HG03025 (cell line): Measurements from ENCODE around the gene ABLIM1.

Source experiments
- ATAC-seq: cut with Tn5 transposase; IDR thresholded peaks from one replicate; pipeline ENCODE4 v1.9.1; 2021; ENCODE audit warnings: mild to moderate bottlenecking, moderate library complexity; ENCODE audit not compliant: unreplicated experiment, low FRiP score

ABLIM1 gene

GRCh38 chr10:114525368-114525949 is 132.6 kb downstream of the ABLIM1 start:
- no peak for ATAC-seq

- no peak for ATAC-seq
Measured at GRCh38 chr10:114523876-114524275, 134.2 kb downstream of the ABLIM1 start.

- ATAC-seq = no peak
Measured at GRCh38 chr10:114521255-114521654, 136.8 kb downstream of the ABLIM1 start.

GRCh38 chr10:114520453-114520852 is 137.6 kb downstream of the ABLIM1 start:
- no peak for ATAC-seq

- ATAC-seq = no peak
Measured at GRCh38 chr10:114519756-114520293, 138.2 kb downstream of the ABLIM1 start.

- ATAC-seq = no peak
Measured at GRCh38 chr10:114519306-114519669, 138.8 kb downstream of the ABLIM1 start.

- ATAC-seq = no peak
Measured at GRCh38 chr10:114518401-114519305, 139.4 kb downstream of the ABLIM1 start.

- ATAC-seq = no peak
Measured at GRCh38 chr10:114517368-114518250, 140.5 kb downstream of the ABLIM1 start.

GRCh38 chr10:114516356-114516755 is 141.7 kb downstream of the ABLIM1 start:
- no peak for ATAC-seq

GRCh38 chr10:114515298-114515914 is 142.7 kb downstream of the ABLIM1 start:
- no peak for ATAC-seq

- no peak for ATAC-seq
Measured at GRCh38 chr10:114513381-114513792, 144.7 kb downstream of the ABLIM1 start.

GRCh38 chr10:114511881-114512280 is 146.2 kb downstream of the ABLIM1 start:
- no peak for ATAC-seq

- ATAC-seq = no peak
Measured at GRCh38 chr10:114508376-114508775, 149.7 kb downstream of the ABLIM1 start.

- ATAC-seq = no peak
Measured at GRCh38 chr10:114507449-114507848, 150.6 kb downstream of the ABLIM1 start.

GRCh38 chr10:114506871-114507385 is 151.1 kb downstream of the ABLIM1 start:
- ATAC-seq = no peak

GRCh38 chr10:114504769-114505579 is 153.1 kb downstream of the ABLIM1 start:
- no peak for ATAC-seq

- no peak for ATAC-seq
Measured at GRCh38 chr10:114502074-114502473, 156.0 kb downstream of the ABLIM1 start.

- no peak for ATAC-seq
Measured at GRCh38 chr10:114501650-114502049, 156.4 kb downstream of the ABLIM1 start.

- ATAC-seq = no peak
Measured at GRCh38 chr10:114500643-114501042, 157.4 kb downstream of the ABLIM1 start.
